Thoracic aorta (tissue), 2 donors: ENCODE results near the gene EXO1. TPM values are rescaled to one million over a fixed set of nuclear protein-coding genes. Genes with fewer than 3 reads are reported as not detected.

ENCODE experiments used
- ATAC-seq: fragments of 150-250 bp; one replicate; pipeline ENCODE4 v1.8.0; 2017; ENCODE audit warnings: low read depth; ENCODE audit not compliant: insufficient number of reproducible peaks, low FRiP score
- DNase-seq: peaks from one replicate; pipeline ENCODE4 v3.0.0-alpha.2; 2020; ENCODE audit warnings: low spot score
- H3K27ac ChIP-seq, 2 donors: fragments of 200-600 bp; sonication (generic); 1 replicate in 1 of 2; 2 replicates in 1 of 2; pipeline ENCODE4 v1.5.1; 2016; ENCODE audit warnings: mild to moderate bottlenecking in 2 of 2, moderate library complexity in 2 of 2
- H3K27me3 ChIP-seq: fragments of 200-600 bp; sonication (generic); replicated peaks from 2 replicates; pipeline ENCODE4 v1.6.0; 2016; ENCODE audit warnings: mild to moderate bottlenecking; ENCODE audit not compliant: insufficient read depth
- H3K36me3 ChIP-seq: fragments of 200-600 bp; sonication (generic); one replicate; pipeline ENCODE4 v1.5.1; 2016
- H3K4me1 ChIP-seq, 2 donors: fragments of 200-600 bp; sonication (generic); 1 replicate in 1 of 2; 2 replicates in 1 of 2; pipeline versions ENCODE4 v1.5.1 to v1.6.0; 2016; ENCODE audit warnings: low read depth in 2 of 2, mild to moderate bottlenecking in 1 of 2; ENCODE audit not compliant: control insufficient read depth in 1 of 2
- H3K4me3 ChIP-seq: fragments of 200-600 bp; sonication (generic); 2 replicates; pipeline ENCODE4 v1.5.1; 2016; ENCODE audit warnings: mild to moderate bottlenecking
- H3K9me3 ChIP-seq: fragments of 200-600 bp; sonication (generic); 2 replicates; pipeline ENCODE4 v1.5.1; 2016
- CTCF ChIP-seq: fragments of 200-600 bp; sonication (generic); IDR thresholded peaks from one replicate; pipeline ENCODE4 v1.5.1; 2019; ENCODE audit warnings: antibody characterized with exemption
- total RNA-seq, 2 donors: library from RNA; depleted of rRNA; stranded (reverse); fragments of >200 nt; gene quantifications; one replicate each; pipeline versions ENCODE4 v1.1.0 to v1.2.3, GENCODE V29; 2016

EXO1 gene
- total RNA-seq, 2 donors from 2014 or later: 0.42 TPM; not detected in 1

- H3K4me1 ChIP-seq: peaks cover 0 to 6% of the 10 kb centered on the region in 2 donors
- no peaks in the 10 kb centered on the region for H3K9me3 ChIP-seq
- DNase-seq: no peak
- no peaks in the 10 kb centered on the region for H3K27me3 ChIP-seq
- TF ChIP-seq CTCF: no peak
- no peaks in the 10 kb centered on the region for H3K36me3 ChIP-seq
- H3K4me3 ChIP-seq: no peak overlapping the region
- no peak overlapping the region for H3K27ac ChIP-seq
- ATAC-seq: no peak
These were observed 29.9 kb upstream of the EXO1 start for GRCh38 chr1:241817956-241818612.

- no peaks in the 10 kb centered on the region for H3K27me3 ChIP-seq
- ATAC-seq: no peak
- H3K9me3 ChIP-seq: no peaks in the 10 kb centered on the region
- H3K36me3 ChIP-seq: no peaks in the 10 kb centered on the region
- H3K27ac ChIP-seq: no peak overlapping the region
- no peak for DNase-seq
- no peak overlapping the region for H3K4me3 ChIP-seq
- TF ChIP-seq CTCF: no peak
- peaks cover 0 to 6% of the 10 kb centered on the region in 2 donors for H3K4me1 ChIP-seq
These were observed 28.6 kb upstream of the EXO1 start for GRCh38 chr1:241819340-241819866.

- DNase-seq: no peak
- Histone ChIP-seq H3K4me1 (peaks cover 12 to 17% of the 10 kb centered on the region in 2 donors), H3K27ac (no peak overlapping the region)
These were observed 26.6 kb upstream of the EXO1 start for GRCh38 chr1:241821363-241821762.

GRCh38 chr1:241822846-241823245, 25.2 kb upstream of the EXO1 start:
- peaks cover 23 to 32% of the 10 kb centered on the region in 2 donors for H3K4me1 ChIP-seq
- no peak for ATAC-seq
- no peak overlapping the region for H3K27ac ChIP-seq
- H3K27me3 ChIP-seq: no peaks in the 10 kb centered on the region
- H3K4me3 ChIP-seq: no peak overlapping the region
- TF ChIP-seq CTCF: no peak
- no peaks in the 10 kb centered on the region for H3K9me3 ChIP-seq
- no peak for DNase-seq
- H3K36me3 ChIP-seq: no peaks in the 10 kb centered on the region

More at GRCh38 chr1:241821363-241821762, 26.6 kb upstream of the EXO1 start:
- ATAC-seq: no peak
- Histone ChIP-seq H3K4me3 (no peak overlapping the region), H3K27me3 (no peaks in the 10 kb centered on the region), H3K9me3 (no peaks in the 10 kb centered on the region), H3K36me3 (no peaks in the 10 kb centered on the region)
- TF ChIP-seq CTCF: no peak

GRCh38 chr1:241823925-241824324, 24.1 kb upstream of the EXO1 start:
- peaks cover 33 to 43% of the 10 kb centered on the region in 2 donors for H3K4me1 ChIP-seq
- H3K9me3 ChIP-seq: no peaks in the 10 kb centered on the region
- no peak overlapping the region for H3K4me3 ChIP-seq
- DNase-seq: no peak
- no peaks in the 10 kb centered on the region for H3K36me3 ChIP-seq
- TF ChIP-seq CTCF: no peak
- no peaks in the 10 kb centered on the region for H3K27me3 ChIP-seq
- no peak for ATAC-seq
- no peak overlapping the region for H3K27ac ChIP-seq
